Trophoblast cell (in vitro differentiated cells and primary cell): ENCODE results near the gene LRIG1.

Experiments
- DNase-seq, 2 donors: peaks; one replicate each; pipeline ENCODE4 v3.0.0-alpha.2; 2016
- H2AFZ ChIP-seq: 2 replicates; pipeline ENCODE4 v1.6.1; 2013; ENCODE audit warnings: low read length, moderate library complexity, mild to moderate bottlenecking; ENCODE audit not compliant: insufficient read depth, poor library complexity
- H2AK5ac ChIP-seq: 2 replicates; pipeline ENCODE4 v1.6.1; 2013; ENCODE audit warnings: mild to moderate bottlenecking, low read length
- H2BK120ac ChIP-seq: 2 replicates; pipeline ENCODE4 v1.6.1; 2013; ENCODE audit warnings: low read length, mild to moderate bottlenecking, moderate library complexity; ENCODE audit not compliant: insufficient read depth, poor library complexity
- H2BK12ac ChIP-seq: 2 replicates; pipeline ENCODE4 v1.6.1; 2013; ENCODE audit warnings: mild to moderate bottlenecking, low read length, moderate library complexity
- H2BK5ac ChIP-seq: 2 replicates; pipeline ENCODE4 v1.6.1; 2013; ENCODE audit warnings: low read length, low read depth, moderate library complexity, mild to moderate bottlenecking; ENCODE audit not compliant: poor library complexity
- H3K14ac ChIP-seq: 2 replicates; pipeline ENCODE4 v1.6.1; 2013; ENCODE audit warnings: mild to moderate bottlenecking, low read length
- H3K18ac ChIP-seq: 2 replicates; pipeline ENCODE4 v1.6.1; 2013; ENCODE audit warnings: mild to moderate bottlenecking, low read length
- H3K23ac ChIP-seq: 2 replicates; pipeline ENCODE4 v1.6.1; 2013; ENCODE audit warnings: low read length
- H3K27ac ChIP-seq: 2 replicates; pipeline ENCODE4 v1.5.1; 2013; ENCODE audit warnings: low read depth, mild to moderate bottlenecking, inconsistent platforms, low read length, moderate library complexity
- H3K27me3 ChIP-seq: 2 replicates; pipeline ENCODE4 v1.6.1; 2013; ENCODE audit warnings: inconsistent platforms, mild to moderate bottlenecking, low read length, moderate library complexity; ENCODE audit not compliant: insufficient read depth
- H3K36me3 ChIP-seq, 2 experiments: 1 replicate in 1 of 2; 2 replicates in 1 of 2; pipeline ENCODE4 v1.6.1; 2013; ENCODE audit warnings: low read length in 2 of 2, mild to moderate bottlenecking in 2 of 2, moderate library complexity in 1 of 2; ENCODE audit not compliant: insufficient read depth in 2 of 2, control insufficient read depth in 1 of 2
- H3K4ac ChIP-seq: 2 replicates; pipeline ENCODE4 v1.6.1; 2013; ENCODE audit warnings: low read depth, mild to moderate bottlenecking, low read length, moderate library complexity
- H3K4me1 ChIP-seq, 2 experiments: 1 replicate in 1 of 2; 2 replicates in 1 of 2; pipeline ENCODE4 v1.6.1; 2013; ENCODE audit warnings: low read length in 2 of 2, mild to moderate bottlenecking in 2 of 2, moderate library complexity in 1 of 2; ENCODE audit not compliant: insufficient read depth in 2 of 2, control insufficient read depth in 1 of 2
- H3K4me2 ChIP-seq: 2 replicates; pipeline ENCODE4 v1.6.1; 2013; ENCODE audit warnings: inconsistent platforms, mild to moderate bottlenecking, low read length, moderate library complexity
- H3K4me3 ChIP-seq: 2 replicates; pipeline ENCODE4 v1.5.1; 2013; ENCODE audit warnings: mild to moderate bottlenecking, low read depth, low read length, inconsistent platforms
- H3K79me1 ChIP-seq: one replicate; pipeline ENCODE4 v1.6.1; 2013; ENCODE audit warnings: low read length
- H3K79me2 ChIP-seq: 2 replicates; pipeline ENCODE4 v1.6.1; 2013; ENCODE audit warnings: low read length, mild to moderate bottlenecking; ENCODE audit not compliant: control insufficient read depth, insufficient read depth, poor library complexity
- H3K9ac ChIP-seq: 2 replicates; pipeline ENCODE4 v1.6.1; 2013; ENCODE audit warnings: mild to moderate bottlenecking, low read length
- H3K9me3 ChIP-seq: 2 replicates; pipeline ENCODE4 v1.6.1; 2013; ENCODE audit warnings: low read depth, mild to moderate bottlenecking, control low read depth, inconsistent platforms, low read length; ENCODE audit not compliant: insufficient read depth
- H4K12ac ChIP-seq: 2 replicates; pipeline ENCODE4 v1.6.1; 2013; ENCODE audit warnings: low read depth, mild to moderate bottlenecking, low read length, moderate library complexity
- H4K8ac ChIP-seq: 2 replicates; pipeline ENCODE4 v1.6.1; 2013; ENCODE audit warnings: low read depth, mild to moderate bottlenecking, low read length, moderate library complexity
- H4K91ac ChIP-seq: one replicate; pipeline ENCODE4 v1.6.1; 2013; ENCODE audit warnings: low read depth, mild to moderate bottlenecking, low read length, moderate library complexity
- WGBS: extraction: QIAGEN DNeasy Blood & Tissue Kit; methylation state at CpG from one replicate; pipeline ENCODE4 v1.1.7; 2013; ENCODE audit warnings: missing lambda C conversion rate; ENCODE audit not compliant: insufficient read length, insufficient coverage; ENCODE audit errors: extremely low coverage; 5-methylcytosine and 5-hydroxymethylcytosine counted together

The LRIG1 gene

DNA sequence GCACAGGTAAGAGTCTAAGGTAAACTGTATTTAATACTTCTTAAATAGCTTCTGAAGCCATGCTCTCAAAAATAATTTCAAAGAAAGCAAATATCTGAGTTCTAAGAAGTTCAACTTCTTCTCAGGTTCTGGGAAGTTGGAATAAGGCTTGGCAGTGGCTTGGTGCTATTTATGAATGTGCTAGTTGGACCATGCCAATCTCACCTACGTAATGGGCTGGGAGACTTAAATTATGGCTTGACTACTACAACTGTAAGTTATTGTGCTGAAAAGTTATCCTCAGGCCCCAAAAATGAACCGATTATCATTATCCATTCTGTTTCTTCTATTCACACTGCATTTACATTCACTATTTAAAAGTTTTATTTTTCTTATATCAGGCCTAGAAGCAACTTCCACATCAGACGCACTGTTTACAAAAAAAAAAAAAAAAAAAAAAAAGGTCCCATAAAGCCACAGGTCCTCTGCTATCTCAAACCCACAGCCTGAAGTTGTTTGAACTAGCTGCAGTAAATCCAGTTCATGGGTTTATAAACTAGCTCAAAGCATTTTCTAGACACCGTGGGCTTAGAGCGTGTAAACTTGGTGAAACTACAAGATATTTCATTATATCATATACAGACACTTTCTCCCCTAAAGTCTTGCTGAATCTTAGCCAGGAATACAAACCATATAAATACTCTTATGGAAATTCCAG lies 3.4 kb downstream of the LRIG1 start:
- H3K4ac ChIP-seq: no peak overlapping the region
- H4K8ac ChIP-seq: no peak overlapping the region
- no peak overlapping the region for H3K9ac ChIP-seq
- no peak overlapping the region for H3K4me2 ChIP-seq
- WGBS: no CpG with 5 or more reads among the region's 5 CpGs
- no peak overlapping the region for H4K12ac ChIP-seq
- H3K9me3 ChIP-seq: no peaks in the 10 kb centered on the region
- no peak overlapping the region for H3K18ac ChIP-seq
- no peaks in the 10 kb centered on the region for H3K36me3 ChIP-seq
- no peak overlapping the region for H3K27ac ChIP-seq
- H3K23ac ChIP-seq: no peak overlapping the region
- DNase-seq: no peak
- no peak overlapping the region for H3K4me3 ChIP-seq
- no peak overlapping the region for H3K14ac ChIP-seq
- no peak overlapping the region for H4K91ac ChIP-seq
- H3K79me2 ChIP-seq: no peaks in the 10 kb centered on the region
- no peak overlapping the region for H2BK5ac ChIP-seq
- H3K4me1 ChIP-seq: peaks cover 6 to 9% of the 10 kb centered on the region in 2 experiments
- H3K27me3 ChIP-seq: peaks cover 13% of the 10 kb centered on the region
- H2BK120ac ChIP-seq: no peak overlapping the region
- no peak overlapping the region for H2AK5ac ChIP-seq
- H2AFZ ChIP-seq: no peak overlapping the region
- no peak overlapping the region for H2BK12ac ChIP-seq
- peaks cover 1% of the 10 kb centered on the region for H3K79me1 ChIP-seq

DNA sequence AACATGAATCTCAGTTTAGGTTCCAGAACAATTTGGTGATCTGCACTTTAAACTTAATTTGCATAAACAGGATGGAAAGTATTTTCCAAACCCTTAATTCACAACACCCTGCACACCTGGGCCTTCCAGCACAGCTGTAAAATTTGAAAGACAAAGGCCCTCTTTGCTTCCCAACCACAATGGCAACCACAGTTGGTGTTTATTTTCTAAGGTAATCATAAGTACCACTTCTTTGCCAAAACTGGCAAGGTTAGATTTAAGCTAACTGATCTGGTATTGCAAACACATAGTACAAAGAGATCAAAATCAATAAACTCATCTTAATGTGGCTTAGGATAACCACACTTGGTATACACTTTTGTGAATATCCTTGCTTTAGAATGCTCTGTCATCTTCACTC lies 4.1 kb downstream of the LRIG1 start:
- Histone ChIP-seq H2AFZ (no peak overlapping the region), H3K4me3 (no peak overlapping the region), H4K91ac (no peak overlapping the region), H3K79me2 (no peaks in the 10 kb centered on the region), H3K9me3 (no peaks in the 10 kb centered on the region), H2BK5ac (no peak overlapping the region), H3K18ac (no peak overlapping the region), H3K14ac (no peak overlapping the region), H3K36me3 (no peaks in the 10 kb centered on the region), H2BK120ac (no peak overlapping the region), H2AK5ac (no peak overlapping the region), H4K8ac (no peak overlapping the region), H3K4ac (no peak overlapping the region), H3K23ac (no peak overlapping the region), H2BK12ac (no peak overlapping the region), H3K9ac (no peak overlapping the region), H3K27ac (no peak overlapping the region), H4K12ac (no peak overlapping the region), H3K79me1 (peaks cover 1% of the 10 kb centered on the region), H3K27me3 (peaks cover 13% of the 10 kb centered on the region), H3K4me1 (peaks cover 6 to 9% of the 10 kb centered on the region in 2 experiments), H3K4me2 (no peak overlapping the region)
- DNase-seq: no peak

GRCh38 chr3:66496301-66496700 lies 4.5 kb downstream of the LRIG1 start:
- DNase-seq: no peak
- Histone ChIP-seq H2BK120ac (no peak overlapping the region), H2AK5ac (no peak overlapping the region), H3K4me1 (peaks cover 6 to 7% of the 10 kb centered on the region in 2 experiments), H3K23ac (no peak overlapping the region), H3K27me3 (peaks cover 13% of the 10 kb centered on the region), H3K4me3 (no peak overlapping the region), H4K12ac (no peak overlapping the region), H4K91ac (no peak overlapping the region), H3K79me1 (peaks cover 1% of the 10 kb centered on the region), H3K18ac (no peak overlapping the region), H2BK5ac (no peak overlapping the region), H3K36me3 (no peaks in the 10 kb centered on the region), H3K9me3 (no peaks in the 10 kb centered on the region), H3K79me2 (no peaks in the 10 kb centered on the region), H4K8ac (no peak overlapping the region), H2AFZ (no peak overlapping the region), H3K9ac (no peak overlapping the region), H2BK12ac (no peak overlapping the region), H3K4me2 (no peak overlapping the region), H3K4ac (no peak overlapping the region), H3K27ac (no peak overlapping the region), H3K14ac (no peak overlapping the region)
- no CpG with 5 or more reads among the region's 3 CpGs for WGBS

DNA sequence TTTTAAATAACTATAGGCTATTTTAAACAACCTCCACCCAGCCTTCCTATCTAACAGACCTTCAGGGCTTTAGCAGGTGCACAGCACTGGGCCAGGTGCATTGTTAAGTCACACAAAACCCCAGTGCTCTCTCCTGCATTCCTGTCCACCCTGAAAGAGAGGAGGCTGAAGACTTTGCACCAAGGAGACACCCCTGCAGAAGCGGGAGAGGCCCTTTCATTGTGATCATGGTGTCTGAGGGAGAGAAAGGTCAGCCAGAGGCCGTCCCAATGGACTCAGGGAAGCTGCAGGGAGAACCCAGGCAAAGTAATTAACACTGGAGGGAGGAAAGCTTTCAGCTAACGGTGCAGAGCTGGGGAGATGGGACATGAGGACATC lies 5.2 kb downstream of the LRIG1 start:
- Histone ChIP-seq H2BK5ac (no peak overlapping the region), H3K9me3 (no peaks in the 10 kb centered on the region), H3K4me3 (no peak overlapping the region), H3K27ac (no peak overlapping the region), H4K12ac (no peak overlapping the region), H3K4ac (no peak overlapping the region), H2AK5ac (no peak overlapping the region), H3K79me2 (no peaks in the 10 kb centered on the region), H3K9ac (no peak overlapping the region), H3K27me3 (peaks cover 13% of the 10 kb centered on the region), H3K14ac (no peak overlapping the region), H3K36me3 (no peaks in the 10 kb centered on the region), H2AFZ (no peak overlapping the region), H2BK12ac (no peak overlapping the region), H3K18ac (no peak overlapping the region), H3K79me1 (peaks cover 1% of the 10 kb centered on the region), H3K23ac (no peak overlapping the region), H2BK120ac (no peak overlapping the region), H3K4me1 (peaks cover 5 to 6% of the 10 kb centered on the region in 2 experiments), H3K4me2 (no peak overlapping the region), H4K91ac (no peak overlapping the region), H4K8ac (no peak overlapping the region)
- WGBS: no CpG with 5 or more reads among the region's 3 CpGs
- DNase-seq: no peak
